IMR-90 (cell line): Measurements from ENCODE around the gene DDX24.

ENCODE experiments used
- CTCF ChIP-seq: conservative IDR thresholded peaks from 2 replicates; pipeline ENCODE4 v1.5.1; 2012; ENCODE audit warnings: mild to moderate bottlenecking, low read depth, low read length, improper control_type of control experiment
- POLR2A ChIP-seq: IDR thresholded peaks from 2 replicates; pipeline ENCODE4 v1.6.1; 2012; ENCODE audit warnings: mild to moderate bottlenecking, low read depth, low read length
- RAD21 ChIP-seq: IDR thresholded peaks from 2 replicates; pipeline ENCODE4 v1.6.1; 2012; ENCODE audit warnings: low read length, improper control_type of control experiment

- TF ChIP-seq RAD21 (no peak), CTCF (no peak), POLR2A (no peak)
These were observed 3.2 kb downstream of the DDX24 start for GRCh38 chr14:94077823-94078222.
